GM06990 (cell line): ENCODE results near the gene PPIE.
A peak's percentile ranks its signal among the peaks of the same experiment; 100 is the strongest.
"Not testable (repeated sequence)": the region's sequence is repeated elsewhere in the genome, so short reads cannot be mapped to it uniquely, and the experiment has no call there.

Source experiments
- DNase-seq: peaks from one replicate; pipeline ENCODE4 v3.0.0-alpha.2; 2011; ENCODE audit not compliant: insufficient read length; ENCODE audit errors: extremely low read depth
- H3K27me3 ChIP-seq: replicated peaks from 2 replicates; pipeline ENCODE4 v1.6.0; 2011; ENCODE audit warnings: low read length; ENCODE audit not compliant: control insufficient read depth, insufficient read depth
- H3K36me3 ChIP-seq: 2 replicates; pipeline ENCODE4 v1.5.1; 2011; ENCODE audit warnings: low read length; ENCODE audit not compliant: control insufficient read depth, insufficient read depth
- H3K4me3 ChIP-seq: replicated peaks from 2 replicates; pipeline ENCODE4 v1.5.1; 2011; ENCODE audit warnings: low read depth, mild to moderate bottlenecking, control low read depth, low read length
- CTCF ChIP-seq: IDR thresholded peaks from 2 replicates; pipeline ENCODE4 v1.5.1; 2011; ENCODE audit warnings: low read length, control low read depth, mild to moderate bottlenecking, inconsistent platforms; ENCODE audit not compliant: insufficient read depth, poor library complexity, severe bottlenecking

Gene PPIE

DNA sequence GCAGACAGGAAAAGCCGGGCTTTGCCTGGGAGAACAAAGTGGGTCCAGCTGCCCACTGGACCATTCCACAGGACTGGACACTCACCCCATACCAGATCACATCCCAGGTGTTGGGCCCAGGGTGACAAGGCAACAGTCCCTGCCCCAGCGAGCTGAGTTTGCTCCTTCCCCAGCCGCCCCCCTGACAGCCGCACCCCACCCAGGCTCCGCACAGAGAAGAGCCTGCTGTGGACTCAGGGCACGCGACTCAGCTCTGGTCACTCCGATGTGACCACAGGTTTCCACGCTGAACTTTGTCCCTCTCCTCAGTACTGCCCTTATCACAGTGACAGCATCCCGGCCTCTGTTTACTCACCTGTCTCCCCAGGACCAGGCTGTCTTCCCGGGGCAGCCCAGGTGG lies 48.8 kb downstream of the PPIE start:
- H3K27me3 ChIP-seq = no peaks in the 10 kb centered on the region
- TF ChIP-seq CTCF = no peak
- DNase-seq = no peak
- no peaks in the 10 kb centered on the region for H3K36me3 ChIP-seq
- peak overlapping the region; percentile 58 for H3K4me3 ChIP-seq

- not testable (repeated sequence) for DNase-seq, H3K27me3 ChIP-seq, H3K36me3 ChIP-seq
- peak overlapping the region; percentile 58 for H3K4me3 ChIP-seq
Measured at GRCh38 chr1:39787964-39788363, 49.3 kb downstream of the PPIE start.

DNA sequence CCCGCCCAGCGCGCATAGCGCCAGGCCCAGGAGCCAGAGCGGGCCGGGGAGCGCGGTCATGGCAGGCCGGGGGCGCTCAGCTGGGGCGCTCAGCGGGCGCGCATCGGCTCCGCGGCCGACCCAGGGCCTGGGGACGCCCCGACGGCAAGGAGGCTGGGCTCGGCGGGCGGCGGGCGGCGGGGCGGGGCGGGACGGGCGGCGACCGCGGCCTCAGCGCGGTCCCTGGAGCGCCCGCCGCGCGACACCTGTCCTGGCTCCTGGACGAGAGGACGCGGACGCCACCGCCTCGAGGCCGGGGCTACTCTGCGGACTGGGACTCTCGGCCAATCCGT lies 49.7 kb downstream of the PPIE start:
- peak overlapping the region; percentile 60 for H3K4me3 ChIP-seq
- no peaks in the 10 kb centered on the region for H3K36me3 ChIP-seq
- no peak for TF ChIP-seq CTCF
- no peaks in the 10 kb centered on the region for H3K27me3 ChIP-seq
- no peak for DNase-seq

DNA sequence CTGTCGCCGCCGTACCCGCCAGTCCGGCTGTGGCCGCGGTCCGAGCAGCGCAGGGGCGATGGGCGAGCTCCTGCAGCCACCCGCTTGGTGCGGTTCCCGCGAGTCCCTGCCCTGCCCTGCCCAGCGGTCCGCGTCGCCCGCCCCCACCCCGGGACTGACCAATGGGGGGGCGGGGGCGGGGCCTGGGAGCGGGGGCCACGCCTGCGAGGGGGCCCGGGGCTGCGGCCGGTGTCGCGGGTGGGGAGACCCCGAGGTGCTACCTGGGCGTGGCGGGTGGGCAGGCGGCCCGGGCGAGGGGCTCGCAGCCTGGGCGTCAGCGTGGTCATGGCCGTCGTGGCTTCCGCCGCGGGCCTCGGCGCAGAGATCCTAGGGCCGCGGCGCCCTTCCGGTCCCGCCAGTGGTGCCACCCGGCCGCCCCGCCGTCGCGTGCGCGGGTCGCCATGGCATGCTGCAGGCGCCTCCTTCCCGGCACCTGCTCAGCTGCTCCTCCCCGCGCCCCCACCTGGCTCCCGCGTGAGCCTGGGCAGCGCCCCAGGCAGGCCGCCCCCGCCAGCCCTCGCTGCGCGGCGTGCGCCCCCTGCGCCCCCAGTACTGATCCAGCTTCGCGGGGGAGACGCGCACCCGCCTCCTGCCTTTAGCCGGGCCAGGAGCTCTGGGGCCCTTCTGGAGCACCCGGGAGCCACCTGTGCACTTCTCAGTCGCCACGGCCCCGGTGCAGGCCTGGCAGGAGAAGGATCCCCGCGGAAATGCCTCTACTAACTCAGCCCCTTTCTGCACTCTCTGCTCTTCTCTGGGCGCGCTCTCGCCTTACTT lies 50.3 kb downstream of the PPIE start, which contains the start of gene BMP8B:
TSS of gene BMP8B (minus strand) at position 108 of the 813 bp plus-strand sequence. CDS start 380 bp downstream, outside the sequence.
- no peaks in the 10 kb centered on the region for H3K36me3 ChIP-seq
- H3K4me3 ChIP-seq = peak within 1 kb of the TSS; percentile 60
- peak; percentile 82 for DNase-seq
- H3K27me3 ChIP-seq = no peaks in the 10 kb centered on the region
- TF ChIP-seq CTCF = no peak

GRCh38 chr1:39789571-39790110 lies 51.0 kb downstream of the PPIE start:
- peak; percentile 40 for DNase-seq
- no peaks in the 10 kb centered on the region for H3K27me3 ChIP-seq
- peak overlapping the region; percentile 60 for H3K4me3 ChIP-seq
- H3K36me3 ChIP-seq = no peaks in the 10 kb centered on the region
- TF ChIP-seq CTCF = no peak

GRCh38 chr1:39791838-39792237 lies 53.2 kb downstream of the PPIE start:
- no peak for DNase-seq
- H3K27me3 ChIP-seq = no peaks in the 10 kb centered on the region
- no peaks in the 10 kb centered on the region for H3K36me3 ChIP-seq
- no peak for TF ChIP-seq CTCF
- no peak overlapping the region for H3K4me3 ChIP-seq
